Hepatocyte (in vitro differentiated cells): ENCODE measurements around the gene TWF2. TPM values are rescaled to one million over a fixed set of nuclear protein-coding genes. Genes with fewer than 3 reads are reported as not detected.

ENCODE experiments used
- DNase-seq: peaks from one replicate; pipeline ENCODE4 v3.0.0-alpha.2; 2016; ENCODE audit warnings: low spot score
- H2AFZ ChIP-seq: fragments of 200-600 bp; sonication (generic); 2 replicates; pipeline ENCODE4 v1.6.0; 2016; ENCODE audit warnings: antibody characterized with exemption, mild to moderate bottlenecking
- H3K27ac ChIP-seq: fragments of 200-600 bp; sonication (generic); 2 replicates; pipeline ENCODE4 v1.5.1; 2016; ENCODE audit warnings: mild to moderate bottlenecking
- H3K27me3 ChIP-seq: fragments of 200-600 bp; sonication (generic); 2 replicates; pipeline ENCODE4 v1.6.1; 2016
- H3K36me3 ChIP-seq: fragments of 200-600 bp; sonication (generic); replicated peaks from 2 replicates; pipeline ENCODE4 v1.5.1; 2016; ENCODE audit warnings: low read depth; ENCODE audit not compliant: insufficient read depth
- H3K4me1 ChIP-seq: fragments of 200-600 bp; sonication (generic); 2 replicates; pipeline ENCODE4 v1.5.1; 2016; ENCODE audit warnings: mild to moderate bottlenecking, moderate library complexity; ENCODE audit not compliant: insufficient read depth
- H3K4me2 ChIP-seq: fragments of 200-600 bp; sonication (generic); 2 replicates; pipeline ENCODE4 v1.6.0; 2016
- H3K4me3 ChIP-seq: fragments of 200-600 bp; sonication (generic); 2 replicates; pipeline ENCODE4 v1.5.1; 2016; ENCODE audit warnings: mild to moderate bottlenecking
- H3K79me2 ChIP-seq: fragments of 200-600 bp; sonication (generic); 2 replicates; pipeline ENCODE4 v1.6.0; 2017; ENCODE audit warnings: mild to moderate bottlenecking
- H3K9me2 ChIP-seq: fragments of 200-600 bp; sonication (generic); replicated peaks from 2 replicates; pipeline ENCODE4 v1.6.0; 2017; ENCODE audit warnings: mild to moderate bottlenecking; ENCODE audit not compliant: insufficient read depth
- H3K9me3 ChIP-seq: fragments of 200-600 bp; sonication (generic); 2 replicates; pipeline ENCODE4 v1.5.1; 2016; ENCODE audit warnings: low read depth, mild to moderate bottlenecking
- H4K20me1 ChIP-seq: fragments of 200-600 bp; sonication (generic); 2 replicates; pipeline ENCODE4 v1.6.0; 2016; ENCODE audit warnings: mild to moderate bottlenecking; ENCODE audit not compliant: insufficient read depth, poor library complexity, severe bottlenecking
- EZH2 ChIP-seq: fragments of 200-600 bp; sonication (generic); IDR thresholded peaks from 2 replicates; pipeline ENCODE4 v1.6.1; 2016; ENCODE audit warnings: antibody characterized with exemption, mild to moderate bottlenecking, borderline replicate concordance
- EZH2phosphoT487 ChIP-seq: fragments of 200-600 bp; sonication (generic); IDR thresholded peaks from one replicate; pipeline ENCODE4 v1.6.1; 2018; ENCODE audit warnings: antibody characterized with exemption, mild to moderate bottlenecking, low read depth, moderate library complexity; ENCODE audit not compliant: unreplicated experiment, severe bottlenecking
- WGBS: methylation state at CpG from one replicate; pipeline ENCODE4 v1.1.6; 2016; ENCODE audit warnings: low lambda C conversion rate; ENCODE audit errors: missing lambda C conversion rate; 5-methylcytosine and 5-hydroxymethylcytosine counted together
- polyA plus RNA-seq: library from polyadenylated mRNA; unstranded; fragments of >200 nt; fragmentation: Nextera tagmentation; extraction: Ambion mirVana; gene quantifications from 2 replicates; pipeline ENCODE4 v1.2.1, GENCODE V29; 2016
- total RNA-seq: library from RNA; depleted of rRNA; stranded (reverse); fragments of >200 nt; gene quantifications from 2 replicates; pipeline ENCODE4 v1.2.3, GENCODE V29; 2014
- TF ChIP-seq, protein P1 (sequence below): fragments of 200-600 bp; sonication (generic); IDR thresholded peaks from 2 replicates; pipeline ENCODE4 v1.5.1; 2016; ENCODE audit warnings: antibody characterized with exemption, mild to moderate bottlenecking; ENCODE audit not compliant: poor library complexity

Gene TWF2
- total and polyA plus RNA-seq, 2 experiments from 2014 or later = 47.4 to 52.5 TPM

DNA sequence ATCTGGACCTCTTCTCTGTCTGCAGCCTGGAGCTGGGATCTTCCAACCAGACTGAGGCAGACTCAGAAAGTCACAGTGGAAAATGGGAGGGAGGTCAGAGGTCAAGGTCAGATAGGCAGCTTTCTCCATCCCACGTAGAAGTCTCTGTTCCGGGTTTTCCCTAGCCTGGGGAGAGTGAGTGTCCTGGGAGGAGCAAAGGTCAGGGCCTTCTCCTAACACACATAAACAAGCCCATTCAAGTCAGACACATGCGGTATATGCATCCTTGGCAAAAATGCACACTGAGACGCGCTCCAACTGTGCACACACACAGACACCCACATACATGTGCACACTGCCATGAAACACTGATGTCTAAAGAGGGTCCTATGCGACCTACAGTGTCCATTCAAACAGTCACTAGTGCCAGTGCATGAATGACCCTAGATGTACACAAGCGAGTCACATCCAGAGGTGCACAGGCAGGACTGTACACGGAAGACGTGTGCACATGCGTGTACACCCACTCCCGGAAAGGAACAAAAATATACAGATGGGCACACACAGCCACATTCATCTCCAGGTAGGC lies 681 bp downstream of the TWF2 start:
- H3K4me1 ChIP-seq = peaks cover 26% of the 10 kb centered on the region
- no peaks in the 10 kb centered on the region for H3K9me2 ChIP-seq
- WGBS = 18% methylated on average over 11 of the region's 11 CpGs
- H3K36me3 ChIP-seq = no peaks in the 10 kb centered on the region
- H3K27ac ChIP-seq = peak overlapping the region; percentile 84
- H3K4me2 ChIP-seq = peak overlapping the region; percentile 92
- H2AFZ ChIP-seq = peak overlapping the region; percentile 98
- peak overlapping the region; percentile 90 for H3K4me3 ChIP-seq
- DNase-seq = no peak
- TF ChIP-seq EZH2phosphoT487 (no peak), EZH2 (no peak)
- TF ChIP-seq, protein P1, sequence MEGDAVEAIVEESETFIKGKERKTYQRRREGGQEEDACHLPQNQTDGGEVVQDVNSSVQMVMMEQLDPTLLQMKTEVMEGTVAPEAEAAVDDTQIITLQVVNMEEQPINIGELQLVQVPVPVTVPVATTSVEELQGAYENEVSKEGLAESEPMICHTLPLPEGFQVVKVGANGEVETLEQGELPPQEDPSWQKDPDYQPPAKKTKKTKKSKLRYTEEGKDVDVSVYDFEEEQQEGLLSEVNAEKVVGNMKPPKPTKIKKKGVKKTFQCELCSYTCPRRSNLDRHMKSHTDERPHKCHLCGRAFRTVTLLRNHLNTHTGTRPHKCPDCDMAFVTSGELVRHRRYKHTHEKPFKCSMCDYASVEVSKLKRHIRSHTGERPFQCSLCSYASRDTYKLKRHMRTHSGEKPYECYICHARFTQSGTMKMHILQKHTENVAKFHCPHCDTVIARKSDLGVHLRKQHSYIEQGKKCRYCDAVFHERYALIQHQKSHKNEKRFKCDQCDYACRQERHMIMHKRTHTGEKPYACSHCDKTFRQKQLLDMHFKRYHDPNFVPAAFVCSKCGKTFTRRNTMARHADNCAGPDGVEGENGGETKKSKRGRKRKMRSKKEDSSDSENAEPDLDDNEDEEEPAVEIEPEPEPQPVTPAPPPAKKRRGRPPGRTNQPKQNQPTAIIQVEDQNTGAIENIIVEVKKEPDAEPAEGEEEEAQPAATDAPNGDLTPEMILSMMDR = no peak
- peaks cover 43% of the 10 kb centered on the region for H3K79me2 ChIP-seq
- H3K9me3 ChIP-seq = no peaks in the 10 kb centered on the region
- peaks cover 7% of the 10 kb centered on the region for H4K20me1 ChIP-seq
- H3K27me3 ChIP-seq = no peaks in the 10 kb centered on the region

DNA sequence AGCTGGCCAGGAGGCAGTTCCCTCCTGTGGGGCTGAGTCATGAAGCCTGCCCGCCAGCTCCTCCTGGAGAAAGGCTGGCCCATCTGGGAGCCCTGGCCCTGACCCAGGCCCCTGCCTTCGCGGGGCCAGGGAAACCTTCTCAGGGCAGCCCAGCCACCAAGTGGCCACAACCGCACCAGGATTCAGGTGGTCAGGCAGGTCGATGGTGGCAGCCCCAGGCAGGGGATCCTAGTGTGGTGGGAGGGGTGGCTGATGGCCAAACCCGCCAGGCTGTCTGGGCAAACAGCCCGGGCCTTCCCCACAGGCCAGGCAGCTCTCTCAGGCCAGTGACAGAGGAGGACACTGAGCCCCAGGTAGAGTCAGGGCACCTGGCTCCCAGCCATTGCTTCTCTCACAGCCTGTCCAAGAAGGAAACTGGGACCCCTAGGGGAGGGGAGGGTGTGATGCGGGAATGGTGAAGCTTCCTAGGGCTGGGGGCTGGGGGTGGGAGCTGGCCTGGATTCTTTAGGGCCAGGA lies 1.2 kb downstream of the TWF2 start:
- Histone ChIP-seq H3K9me2 (no peaks in the 10 kb centered on the region), H3K27me3 (no peaks in the 10 kb centered on the region), H3K4me1 (peaks cover 26% of the 10 kb centered on the region), H3K36me3 (no peaks in the 10 kb centered on the region), H4K20me1 (peaks cover 7% of the 10 kb centered on the region), H3K27ac (peak overlapping the region; percentile 84), H2AFZ (no peak overlapping the region), H3K4me2 (peak overlapping the region; percentile 92), H3K9me3 (no peaks in the 10 kb centered on the region), H3K4me3 (no peak overlapping the region), H3K79me2 (peaks cover 43% of the 10 kb centered on the region)
- peak; percentile 80 for DNase-seq
- no peak for TF ChIP-seq EZH2phosphoT487
- TF ChIP-seq, protein P1 = no peak
- no peak for TF ChIP-seq EZH2
- 51% methylated on average over 8 of the region's 8 CpGs for WGBS

GRCh38 chr3:52237006-52237656 lies 1.8 kb downstream of the TWF2 start:
- peaks cover 43% of the 10 kb centered on the region for H3K79me2 ChIP-seq
- peak overlapping the region; percentile 84 for H3K27ac ChIP-seq
- WGBS = 90% methylated on average over 6 of the region's 6 CpGs
- no peaks in the 10 kb centered on the region for H3K36me3 ChIP-seq
- no peaks in the 10 kb centered on the region for H3K9me2 ChIP-seq
- H2AFZ ChIP-seq = no peak overlapping the region
- no peak overlapping the region for H3K4me3 ChIP-seq
- no peak for DNase-seq
- TF ChIP-seq EZH2phosphoT487 (no peak), EZH2 (no peak)
- TF ChIP-seq, protein P1 = no peak
- H3K27me3 ChIP-seq = no peaks in the 10 kb centered on the region
- H3K9me3 ChIP-seq = no peaks in the 10 kb centered on the region
- peak overlapping the region; percentile 92 for H3K4me2 ChIP-seq
- H3K4me1 ChIP-seq = peaks cover 26% of the 10 kb centered on the region
- H4K20me1 ChIP-seq = peaks cover 7% of the 10 kb centered on the region
